Smooth muscle cell (in vitro differentiated cells): Measurements from ENCODE around the gene CCDC71. TPM values are rescaled to one million over a fixed set of nuclear protein-coding genes. Genes with fewer than 3 reads are reported as not detected.

Experiments
- DNase-seq: peaks from one replicate; lab custom pipeline; 2025; ENCODE audit not compliant: unreplicated experiment; lab: John Stamatoyannopoulos, UW
- H2AFZ ChIP-seq: fragments of 200-600 bp; sonication (generic); 2 replicates; pipeline ENCODE4 v1.6.0; 2016; ENCODE audit warnings: antibody characterized with exemption, low read depth, mild to moderate bottlenecking
- H3F3A ChIP-seq: fragments of 200-600 bp; sonication (generic); 2 replicates; pipeline ENCODE4 v1.6.0; 2017; ENCODE audit warnings: antibody characterized with exemption, low read depth
- H3K27ac ChIP-seq: fragments of 200-600 bp; sonication (generic); 2 replicates; pipeline ENCODE4 v1.5.1; 2016; ENCODE audit warnings: low read depth, mild to moderate bottlenecking
- H3K27me3 ChIP-seq: fragments of 200-600 bp; sonication (generic); 2 replicates; pipeline ENCODE4 v1.6.1; 2016; ENCODE audit warnings: low read depth, mild to moderate bottlenecking
- H3K36me3 ChIP-seq: fragments of 200-600 bp; sonication (generic); 2 replicates; pipeline ENCODE4 v1.5.1; 2016; ENCODE audit warnings: low read depth
- H3K4me1 ChIP-seq: fragments of 200-600 bp; sonication (generic); 2 replicates; pipeline ENCODE4 v1.5.1; 2016; ENCODE audit warnings: low read depth
- H3K4me2 ChIP-seq: fragments of 200-600 bp; sonication (generic); 2 replicates; pipeline ENCODE4 v1.6.0; 2016; ENCODE audit warnings: mild to moderate bottlenecking
- H3K4me3 ChIP-seq: fragments of 200-600 bp; sonication (generic); 2 replicates; pipeline ENCODE4 v1.5.1; 2016; ENCODE audit warnings: mild to moderate bottlenecking
- H3K79me2 ChIP-seq: fragments of 200-600 bp; sonication (generic); 2 replicates; pipeline ENCODE4 v1.6.0; 2016; ENCODE audit warnings: low read depth, mild to moderate bottlenecking
- H3K9ac ChIP-seq: fragments of 200-600 bp; sonication (generic); 2 replicates; pipeline ENCODE4 v1.6.0; 2016; ENCODE audit warnings: low read depth
- H3K9me3 ChIP-seq: fragments of 200-600 bp; sonication (generic); replicated peaks from 2 replicates; pipeline ENCODE4 v1.5.1; 2016; ENCODE audit warnings: low read depth
- H4K20me1 ChIP-seq: fragments of 200-600 bp; sonication (generic); 2 replicates; pipeline ENCODE4 v1.6.0; 2016; ENCODE audit warnings: low read depth
- WGBS: methylation state at CpG from one replicate; pipeline ENCODE4 v1.1.7; 2016; ENCODE audit warnings: low lambda C conversion rate; 5-methylcytosine and 5-hydroxymethylcytosine counted together
- polyA plus RNA-seq: library from polyadenylated mRNA; unstranded; fragments of >200 nt; fragmentation: Nextera tagmentation; extraction: Ambion mirVana; gene quantifications from 2 replicates; pipeline ENCODE4 v1.2.1, GENCODE V29; 2016
- total RNA-seq: library from RNA; depleted of rRNA; stranded (reverse); fragments of >200 nt; gene quantifications from 2 replicates; pipeline ENCODE4 v1.2.3, GENCODE V29; 2014
- TF ChIP-seq, protein P1 (sequence below): fragments of 200-600 bp; sonication (generic); IDR thresholded peaks from 2 replicates; pipeline ENCODE4 v1.5.1; 2017; ENCODE audit warnings: borderline replicate concordance, mild to moderate bottlenecking, antibody characterized with exemption; ENCODE audit not compliant: insufficient read depth, poor library complexity, severe bottlenecking

CCDC71 gene
- total and polyA plus RNA-seq, 2 experiments from 2014 or later: 0.59 to 33.8 TPM

DNA sequence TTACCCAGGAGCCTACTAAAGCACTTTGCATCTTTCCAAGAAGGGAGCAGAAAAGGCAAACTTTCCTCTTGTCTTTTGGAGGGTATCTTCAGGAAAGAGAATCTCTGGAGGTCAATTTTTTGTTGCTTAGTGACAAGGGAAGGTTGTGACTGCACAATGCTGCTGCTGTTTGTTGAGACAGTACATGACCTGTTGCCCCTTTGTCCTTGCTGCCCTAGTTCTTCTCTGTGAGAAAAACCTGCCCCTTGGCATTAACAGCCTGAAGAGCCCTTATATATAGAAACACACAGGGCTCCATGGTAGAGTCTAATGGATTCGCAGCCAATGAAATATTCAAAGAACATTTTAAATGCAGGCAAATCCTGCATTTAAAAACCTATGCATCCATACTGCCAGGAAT is 25.6 kb upstream of the CCDC71 start:
- Histone ChIP-seq H3K4me2 (no peak overlapping the region), H2AFZ (no peak overlapping the region), H4K20me1 (no peaks in the 10 kb centered on the region), H3K79me2 (no peaks in the 10 kb centered on the region), H3K27me3 (no peaks in the 10 kb centered on the region), H3F3A (no peaks in the 10 kb centered on the region), H3K9ac (no peak overlapping the region), H3K4me3 (no peak overlapping the region), H3K27ac (no peak overlapping the region), H3K4me1 (no peaks in the 10 kb centered on the region), H3K36me3 (no peaks in the 10 kb centered on the region), H3K9me3 (no peaks in the 10 kb centered on the region)
- 85% methylated on average over 1 of the region's 1 CpG for WGBS
- TF ChIP-seq, protein P1, sequence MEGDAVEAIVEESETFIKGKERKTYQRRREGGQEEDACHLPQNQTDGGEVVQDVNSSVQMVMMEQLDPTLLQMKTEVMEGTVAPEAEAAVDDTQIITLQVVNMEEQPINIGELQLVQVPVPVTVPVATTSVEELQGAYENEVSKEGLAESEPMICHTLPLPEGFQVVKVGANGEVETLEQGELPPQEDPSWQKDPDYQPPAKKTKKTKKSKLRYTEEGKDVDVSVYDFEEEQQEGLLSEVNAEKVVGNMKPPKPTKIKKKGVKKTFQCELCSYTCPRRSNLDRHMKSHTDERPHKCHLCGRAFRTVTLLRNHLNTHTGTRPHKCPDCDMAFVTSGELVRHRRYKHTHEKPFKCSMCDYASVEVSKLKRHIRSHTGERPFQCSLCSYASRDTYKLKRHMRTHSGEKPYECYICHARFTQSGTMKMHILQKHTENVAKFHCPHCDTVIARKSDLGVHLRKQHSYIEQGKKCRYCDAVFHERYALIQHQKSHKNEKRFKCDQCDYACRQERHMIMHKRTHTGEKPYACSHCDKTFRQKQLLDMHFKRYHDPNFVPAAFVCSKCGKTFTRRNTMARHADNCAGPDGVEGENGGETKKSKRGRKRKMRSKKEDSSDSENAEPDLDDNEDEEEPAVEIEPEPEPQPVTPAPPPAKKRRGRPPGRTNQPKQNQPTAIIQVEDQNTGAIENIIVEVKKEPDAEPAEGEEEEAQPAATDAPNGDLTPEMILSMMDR: no peak
- no peak for DNase-seq

DNA sequence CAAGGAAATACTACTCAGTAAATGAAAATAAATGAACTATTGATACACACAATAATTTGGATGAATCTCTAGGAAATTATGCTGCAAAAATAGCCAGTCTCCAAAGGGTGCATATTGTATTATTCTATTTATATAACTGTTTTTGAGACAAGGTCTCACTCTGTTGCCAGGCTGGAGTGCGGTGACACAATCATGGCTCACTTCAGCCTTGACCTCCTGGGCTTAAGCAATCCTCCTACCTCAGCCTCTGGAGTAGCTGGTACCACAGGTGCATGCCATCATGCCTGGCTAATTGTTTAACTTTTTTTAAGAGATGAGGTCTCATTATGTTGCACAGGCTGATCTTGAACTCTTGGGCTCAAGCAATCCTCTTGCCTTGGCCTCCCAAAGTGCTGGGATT is 17.7 kb upstream of the CCDC71 start:
- Histone ChIP-seq H3F3A (no peaks in the 10 kb centered on the region), H3K36me3 (no peaks in the 10 kb centered on the region), H3K4me2 (no peak overlapping the region), H3K4me3 (no peak overlapping the region), H4K20me1 (no peaks in the 10 kb centered on the region), H3K27ac (no peak overlapping the region), H3K4me1 (no peaks in the 10 kb centered on the region), H2AFZ (no peak overlapping the region), H3K9ac (no peak overlapping the region), H3K27me3 (no peaks in the 10 kb centered on the region), H3K79me2 (no peaks in the 10 kb centered on the region), H3K9me3 (no peaks in the 10 kb centered on the region)
- DNase-seq: no peak
- TF ChIP-seq, protein P1: no peak
- WGBS: 90% methylated on average over 1 of the region's 1 CpG

DNA sequence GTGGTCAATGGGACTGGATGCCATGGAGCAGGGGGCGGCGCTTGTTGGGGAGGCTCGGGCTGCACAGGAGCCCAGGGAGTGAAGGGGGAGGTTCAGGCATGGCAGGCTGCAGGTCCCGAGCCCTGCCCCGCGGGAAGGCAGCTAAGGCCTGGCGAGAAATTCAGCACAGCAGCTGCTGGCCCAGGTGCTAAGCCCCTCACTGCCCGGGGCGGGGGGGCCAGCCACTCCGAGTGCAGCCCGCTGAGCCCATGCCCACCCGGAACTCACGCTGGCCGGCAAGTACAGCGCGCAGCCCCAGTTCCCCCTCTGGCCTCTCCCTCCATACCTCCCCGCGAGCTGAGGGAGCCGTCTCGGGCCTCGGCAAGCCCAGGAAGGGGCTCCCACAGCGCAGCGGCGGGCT is 16.6 kb upstream of the CCDC71 start:
- Histone ChIP-seq H3K9ac (no peak overlapping the region), H3K9me3 (no peaks in the 10 kb centered on the region), H4K20me1 (no peaks in the 10 kb centered on the region), H3K27ac (no peak overlapping the region), H2AFZ (no peak overlapping the region), H3K79me2 (no peaks in the 10 kb centered on the region), H3F3A (no peaks in the 10 kb centered on the region), H3K36me3 (no peaks in the 10 kb centered on the region), H3K4me2 (no peak overlapping the region), H3K27me3 (no peaks in the 10 kb centered on the region), H3K4me3 (no peak overlapping the region), H3K4me1 (no peaks in the 10 kb centered on the region)
- 94% methylated on average over 19 of the region's 24 CpGs for WGBS
- TF ChIP-seq, protein P1: no peak
- no peak for DNase-seq

DNA sequence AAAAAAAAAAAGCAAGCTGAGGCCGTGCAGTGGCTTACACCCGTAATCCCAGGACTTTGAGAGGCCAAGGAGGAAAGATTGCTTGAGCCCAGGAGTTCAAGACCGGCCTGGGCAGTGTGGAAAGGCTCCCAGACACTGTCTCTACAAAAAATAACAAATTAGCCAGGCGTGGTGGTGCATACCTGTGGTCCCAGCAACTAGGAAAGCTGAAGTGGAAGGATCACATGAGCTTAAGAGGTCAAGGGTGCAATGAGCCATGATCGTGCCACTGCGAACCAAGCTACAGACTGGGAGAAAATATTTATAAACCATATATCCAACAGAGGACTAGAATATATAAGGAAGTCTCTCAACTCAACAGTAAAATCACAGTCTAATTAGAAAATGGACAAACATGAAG is 15.2 kb upstream of the CCDC71 start:
- Histone ChIP-seq H3K27ac (no peak overlapping the region), H3K79me2 (no peaks in the 10 kb centered on the region), H3K9me3 (no peaks in the 10 kb centered on the region), H3K27me3 (no peaks in the 10 kb centered on the region), H3K36me3 (no peaks in the 10 kb centered on the region), H4K20me1 (no peaks in the 10 kb centered on the region), H3K4me2 (no peak overlapping the region), H2AFZ (no peak overlapping the region), H3F3A (no peaks in the 10 kb centered on the region), H3K9ac (no peak overlapping the region), H3K4me3 (no peak overlapping the region), H3K4me1 (no peaks in the 10 kb centered on the region)
- no peak for DNase-seq
- 76% methylated on average over 6 of the region's 6 CpGs for WGBS
- TF ChIP-seq, protein P1: no peak
